ENCODE measurements around the gene UBE2K. TPM values are rescaled to one million over a fixed set of nuclear protein-coding genes. Genes with fewer than 3 reads are reported as not detected.

Gene UBE2K
- total and polyA plus RNA-seq, 2 of the 13 experiments (the other 11 are each of a cell fraction or from before 2014, with no cell fraction given), result 36.2 to 81.0 TPM

GRCh38 chr4:39697740-39698423, at the start of gene UBE2K (continued):
- TF ChIP-seq ZBTB40 (IDR thresholded peaks at IDR 0.05) (no peak), ZBTB40 (CRISPR knock-in tag; IDR thresholded peaks at IDR 0.05) (no peak; the same call in 1 of the 2 replicates), KDM5B (CRISPR knock-in tag; IDR thresholded peaks at IDR 0.05; ENCODE audit: borderline replicate concordance) (peak; percentile 71; the same call in 1 of the 2 replicates), ZNF207 (IDR thresholded peaks at IDR 0.05; ENCODE audit: borderline replicate concordance) (no peak), ZNF383 (CRISPR knock-in tag; IDR thresholded peaks at IDR 0.05; ENCODE audit: borderline replicate concordance) (0 out of 2 replicates have a peak, but pooled peaks have one; percentile 73), ZNF484 (CRISPR knock-in tag; IDR thresholded peaks at IDR 0.05; ENCODE audit: borderline replicate concordance, low read depth) (no peak), ZNF674 (CRISPR knock-in tag; IDR thresholded peaks at IDR 0.05; ENCODE audit: low read depth) (no peak), ZNF839 (CRISPR knock-in tag; IDR thresholded peaks at IDR 0.05; ENCODE audit: borderline replicate concordance) (no peak), THAP11 (CRISPR knock-in tag; IDR thresholded peaks at IDR 0.05) (no peak), RNF219 (CRISPR knock-in tag; IDR thresholded peaks at IDR 0.05) (no peak), ZBTB34 (CRISPR knock-in tag; IDR thresholded peaks at IDR 0.05) (0 out of 2 replicates have a peak, but pooled peaks have one; percentile 28), HNRNPK (IDR thresholded peaks at IDR 0.05; ENCODE audit: low read depth, low read length, poor library complexity, severe bottlenecking) (peak; percentile 15), NR1H2 (CRISPR knock-in tag; IDR thresholded peaks at IDR 0.05; ENCODE audit: borderline replicate concordance, low read depth) (no peak; the same call in 1 of the 2 replicates), MYPOP (CRISPR knock-in tag; IDR thresholded peaks at IDR 0.05) (peak; percentile 28), SRSF1 (optimal IDR thresholded peaks at IDR 0.05; ENCODE audit: low read depth, low read length) (no peak)

All from HepG2 (cell line).